Ascending aorta (tissue), 2 donors: Measurements from ENCODE around the gene EIF4E3. TPM values are rescaled to one million over a fixed set of nuclear protein-coding genes. Genes with fewer than 3 reads are reported as not detected.

Experiments
- DNase-seq, 2 donors: peaks; one replicate each; pipeline ENCODE4 v3.0.0-alpha.2; 2019; ENCODE audit warnings: low spot score in 2 of 2
- H3K27ac ChIP-seq, 2 donors: fragments of 200-600 bp; sonication (generic); one replicate each; pipeline ENCODE4 v1.5.1; 2016 to 2017; ENCODE audit warnings: mild to moderate bottlenecking in 1 of 2
- H3K27me3 ChIP-seq: fragments of 200-600 bp; sonication (generic); one replicate; pipeline ENCODE4 v1.5.1; 2017
- H3K36me3 ChIP-seq, 2 donors: fragments of 200-600 bp; sonication (generic); one replicate each; pipeline ENCODE4 v1.5.1; 2016
- H3K4me1 ChIP-seq, 2 donors: fragments of 200-600 bp; sonication (generic); one replicate each; pipeline ENCODE4 v1.5.1; 2016 to 2017; ENCODE audit warnings: mild to moderate bottlenecking in 1 of 2
- H3K4me3 ChIP-seq, 2 donors: fragments of 200-600 bp; sonication (generic); one replicate each; pipeline ENCODE4 v1.5.1; 2016 to 2017; ENCODE audit warnings: mild to moderate bottlenecking in 1 of 2
- H3K9me3 ChIP-seq, 2 donors: fragments of 200-600 bp; sonication (generic); one replicate each; pipeline ENCODE4 v1.5.1; 2016
- intact Hi-C: fragments of 100-400 bp; cut with DNase I; formaldehyde crosslinking; loops from one replicate; pipeline ENCODE4 v1.15.1; 2023
- total RNA-seq: library from RNA; depleted of rRNA; stranded (reverse); fragments of >200 nt; gene quantifications from one replicate; pipeline ENCODE4 v1.1.0, GENCODE V29; 2016
- TF ChIP-seq, protein P1 (sequence below), 3 experiments: fragments of 200-600 bp in 2 of 3; fragments of 450-650 bp in 1 of 3; sonication (generic) in 2 of 3; IDR thresholded peaks; one replicate each; pipeline ENCODE4 v1.5.1; 2016 to 2019; ENCODE audit warnings: antibody characterized with exemption in 3 of 3, mild to moderate bottlenecking in 1 of 3, moderate library complexity in 1 of 3

The EIF4E3 gene
- total RNA-seq, 1 donor from 2014 or later, result 4.4 TPM

DNA sequence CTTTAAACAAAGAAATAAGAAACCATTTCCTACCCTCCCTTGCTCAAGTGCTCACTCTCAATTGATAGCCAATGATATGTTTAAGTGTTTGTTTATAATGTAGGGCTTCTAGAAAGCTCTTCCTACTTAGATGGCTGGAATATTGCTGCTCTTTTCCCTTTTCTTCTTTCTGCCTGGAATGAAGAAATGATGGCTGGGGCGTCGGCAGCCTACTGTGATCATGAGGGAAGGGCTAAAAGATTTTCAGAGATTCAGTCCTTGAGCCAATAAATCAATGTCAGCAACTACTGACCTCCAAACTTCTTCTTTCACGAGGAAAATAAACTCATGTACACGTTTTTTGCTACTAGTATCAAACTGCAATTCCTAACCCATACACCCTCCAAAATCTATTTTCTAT lies 26.4 kb upstream of the EIF4E3 start:
- intact Hi-C loops, result no loop called here
- TF ChIP-seq, protein P1, sequence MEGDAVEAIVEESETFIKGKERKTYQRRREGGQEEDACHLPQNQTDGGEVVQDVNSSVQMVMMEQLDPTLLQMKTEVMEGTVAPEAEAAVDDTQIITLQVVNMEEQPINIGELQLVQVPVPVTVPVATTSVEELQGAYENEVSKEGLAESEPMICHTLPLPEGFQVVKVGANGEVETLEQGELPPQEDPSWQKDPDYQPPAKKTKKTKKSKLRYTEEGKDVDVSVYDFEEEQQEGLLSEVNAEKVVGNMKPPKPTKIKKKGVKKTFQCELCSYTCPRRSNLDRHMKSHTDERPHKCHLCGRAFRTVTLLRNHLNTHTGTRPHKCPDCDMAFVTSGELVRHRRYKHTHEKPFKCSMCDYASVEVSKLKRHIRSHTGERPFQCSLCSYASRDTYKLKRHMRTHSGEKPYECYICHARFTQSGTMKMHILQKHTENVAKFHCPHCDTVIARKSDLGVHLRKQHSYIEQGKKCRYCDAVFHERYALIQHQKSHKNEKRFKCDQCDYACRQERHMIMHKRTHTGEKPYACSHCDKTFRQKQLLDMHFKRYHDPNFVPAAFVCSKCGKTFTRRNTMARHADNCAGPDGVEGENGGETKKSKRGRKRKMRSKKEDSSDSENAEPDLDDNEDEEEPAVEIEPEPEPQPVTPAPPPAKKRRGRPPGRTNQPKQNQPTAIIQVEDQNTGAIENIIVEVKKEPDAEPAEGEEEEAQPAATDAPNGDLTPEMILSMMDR (IDR thresholded peaks at IDR 0.05), result no peak
- H3K4me3 ChIP-seq, result no peak overlapping the region

DNA sequence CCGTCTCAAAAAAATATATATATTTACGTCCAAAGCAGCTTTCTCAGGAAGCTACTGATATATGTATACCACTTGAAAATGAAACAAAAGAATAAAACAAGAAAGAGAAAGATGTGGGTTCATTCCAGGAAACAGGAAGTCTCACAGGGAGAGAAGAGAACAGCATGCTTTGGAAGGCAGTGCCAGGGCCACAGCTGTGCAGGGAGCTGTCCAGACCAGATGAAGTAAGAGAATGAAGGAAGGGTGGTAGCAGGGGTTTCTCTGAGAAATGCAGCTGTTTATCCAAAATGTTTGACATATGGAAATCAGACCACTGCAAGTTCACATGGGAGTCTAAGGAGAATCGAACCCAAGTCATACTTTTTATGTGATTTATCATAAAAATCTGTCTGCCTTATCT lies 19.5 kb upstream of the EIF4E3 start:
- DNase-seq, result no peak
- H3K36me3 ChIP-seq, result no peaks in the 10 kb centered on the region
- TF ChIP-seq, protein P1 (IDR thresholded peaks at IDR 0.05), result no peak
- no peaks in the 10 kb centered on the region for H3K27me3 ChIP-seq
- H3K4me3 ChIP-seq, result no peak overlapping the region
- peaks cover 6 to 34% of the 10 kb centered on the region in 2 donors for H3K9me3 ChIP-seq
- H3K4me1 ChIP-seq, result no peaks in the 10 kb centered on the region
- H3K27ac ChIP-seq, result no peak overlapping the region
- intact Hi-C loops, result no loop called here

More for the DNA sequence above, 26.4 kb upstream of the EIF4E3 start:
- Histone ChIP-seq H3K4me1 (peaks cover 0 to 2% of the 10 kb centered on the region in 2 donors), H3K27ac (no peak overlapping the region), H3K27me3 (no peaks in the 10 kb centered on the region), H3K9me3 (no peaks in the 10 kb centered on the region), H3K36me3 (no peaks in the 10 kb centered on the region)
- no peak for DNase-seq

DNA sequence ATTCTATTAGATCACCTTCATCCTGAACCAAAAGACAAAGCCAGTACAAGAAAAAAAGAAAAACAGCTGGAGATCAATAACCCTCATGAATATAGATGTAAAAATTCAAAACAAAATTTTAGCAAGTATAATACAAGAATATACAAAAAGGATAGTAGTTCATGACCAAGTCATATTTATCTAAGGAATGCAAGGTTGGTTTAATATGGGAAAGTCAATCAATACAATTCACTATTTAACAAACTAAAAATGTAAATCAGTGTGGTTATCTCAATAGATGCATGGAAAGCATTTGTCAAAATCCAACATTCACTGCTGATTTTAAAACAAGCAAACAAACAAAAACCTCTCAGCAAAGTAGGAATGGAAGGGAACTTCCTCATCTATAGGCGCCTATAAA lies 17.4 kb upstream of the EIF4E3 start:
- Histone ChIP-seq H3K36me3 (no peaks in the 10 kb centered on the region), H3K4me3 (no peak overlapping the region), H3K27me3 (no peaks in the 10 kb centered on the region), H3K4me1 (no peaks in the 10 kb centered on the region), H3K9me3 (peaks cover 6 to 35% of the 10 kb centered on the region in 2 donors), H3K27ac (no peak overlapping the region)
- intact Hi-C loops, result no loop called here
- no peak for DNase-seq
- TF ChIP-seq, protein P1 (IDR thresholded peaks at IDR 0.05), result no peak

DNA sequence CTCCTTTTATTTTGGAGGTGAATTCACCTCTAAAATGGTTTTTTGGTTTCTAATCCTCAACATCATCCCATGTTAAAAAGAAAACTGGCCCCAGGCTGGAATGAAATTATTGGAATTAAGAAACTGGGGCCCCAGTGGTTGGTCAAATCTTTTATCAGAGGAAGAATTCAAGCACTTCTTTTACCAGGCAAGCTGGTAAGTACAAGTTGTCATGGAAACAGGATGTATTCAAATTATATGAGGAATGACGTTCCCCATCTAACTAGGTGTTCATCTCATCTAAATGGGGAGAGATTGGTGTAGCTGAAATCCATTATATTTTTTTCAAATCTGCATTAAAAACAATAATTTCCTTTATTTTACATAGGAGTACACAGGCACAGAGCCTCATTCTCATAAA lies 9.7 kb upstream of the EIF4E3 start:
- no peak overlapping the region for H3K27ac ChIP-seq
- DNase-seq, result no peak
- H3K4me1 ChIP-seq, result no peaks in the 10 kb centered on the region
- intact Hi-C loops, result loop anchor here (5.0 kb wide), 1 partner anchor 1087 kb away; no protein-coding TSS in a partner anchor
- TF ChIP-seq, protein P1 (IDR thresholded peaks at IDR 0.05), result no peak
- H3K27me3 ChIP-seq, result no peaks in the 10 kb centered on the region
- no peak overlapping the region for H3K4me3 ChIP-seq
- H3K9me3 ChIP-seq, result peaks cover 0 to 5% of the 10 kb centered on the region in 2 donors
- no peaks in the 10 kb centered on the region for H3K36me3 ChIP-seq

DNA sequence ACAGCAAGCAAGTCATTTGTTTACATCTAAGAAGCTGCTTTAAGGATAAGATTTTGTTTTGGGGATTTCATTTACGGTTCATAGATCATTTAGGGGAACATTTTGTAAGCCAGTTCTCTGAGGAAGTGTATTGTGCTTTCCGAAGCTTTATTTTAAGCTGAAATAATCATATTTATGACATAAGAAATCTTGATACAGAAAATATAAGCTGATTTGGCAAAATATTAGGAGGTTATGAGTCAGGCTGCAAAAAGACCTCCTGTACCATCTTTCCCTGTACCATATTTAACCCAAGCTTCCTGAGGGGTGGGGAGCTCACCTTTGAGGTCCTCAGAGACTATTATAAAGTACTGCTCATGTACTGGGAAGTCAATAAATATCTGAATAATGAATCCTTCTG lies 8.1 kb upstream of the EIF4E3 start:
- no peaks in the 10 kb centered on the region for H3K4me1 ChIP-seq
- no peak overlapping the region for H3K4me3 ChIP-seq
- intact Hi-C loops, result loop anchor here (5.0 kb wide), 1 partner anchor 1089 kb away; no protein-coding TSS in a partner anchor
- H3K36me3 ChIP-seq, result no peaks in the 10 kb centered on the region
- TF ChIP-seq, protein P1 (IDR thresholded peaks at IDR 0.05), result no peak
- H3K27ac ChIP-seq, result no peak overlapping the region
- peaks cover 0 to 5% of the 10 kb centered on the region in 2 donors for H3K9me3 ChIP-seq
- no peaks in the 10 kb centered on the region for H3K27me3 ChIP-seq
- no peak for DNase-seq

DNA sequence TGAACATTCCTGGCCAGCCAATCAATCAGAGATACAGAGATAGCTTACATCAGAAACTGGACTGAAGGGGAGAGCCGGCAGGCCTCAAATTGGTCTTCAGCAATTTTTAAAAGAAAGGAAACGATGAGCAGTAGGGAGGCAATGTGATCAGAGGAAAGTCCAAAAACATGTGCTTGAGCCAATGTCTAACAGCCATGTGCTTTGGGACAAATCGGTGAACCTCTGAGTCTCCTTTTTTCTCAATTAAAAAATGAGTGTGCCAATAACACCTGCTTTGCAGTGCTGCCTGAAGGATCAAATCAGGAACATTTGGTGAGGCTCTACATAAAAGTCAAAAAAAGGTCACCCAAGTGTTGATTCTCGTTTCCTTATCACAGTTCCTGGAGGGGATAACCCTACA lies 7.4 kb upstream of the EIF4E3 start:
- H3K9me3 ChIP-seq, result peaks cover 0 to 4% of the 10 kb centered on the region in 2 donors
- no peak overlapping the region for H3K4me3 ChIP-seq
- no peak for DNase-seq
- no peaks in the 10 kb centered on the region for H3K4me1 ChIP-seq
- H3K27ac ChIP-seq, result no peak overlapping the region
- TF ChIP-seq, protein P1 (IDR thresholded peaks at IDR 0.05), result no peak
- no peaks in the 10 kb centered on the region for H3K27me3 ChIP-seq
- no peaks in the 10 kb centered on the region for H3K36me3 ChIP-seq
- intact Hi-C loops, result loop anchor here (5.0 kb wide), 1 partner anchor 1090 kb away; no protein-coding TSS in a partner anchor
